SK-N-SH treated with all-trans-retinoic acid at 6 μM for 48 hours (cell line): ENCODE data around the gene EFNA3.

Experiments
- ATAC-seq: fragments of 200-7000 bp; cut with Tn5 transposase; 3 replicates; pipeline ENCODE4 v1.9.1; 2020; ENCODE audit warnings: mild to moderate bottlenecking, moderate library complexity
- BACH2 ChIP-seq: fragments of 250-450 bp; sonication (Bioruptor Pico); IDR thresholded peaks from 2 replicates; pipeline ENCODE4 v1.9.0; 2021; ENCODE audit warnings: mild to moderate bottlenecking, borderline replicate concordance
- CREB5 ChIP-seq: fragments of 250-450 bp; sonication (Bioruptor Pico); IDR thresholded peaks from 2 replicates; pipeline ENCODE4 v1.5.1; 2020; ENCODE audit warnings: low read depth, mild to moderate bottlenecking, moderate library complexity
- CSDC2 ChIP-seq: fragments of 250-450 bp; sonication (Bioruptor Pico); IDR thresholded peaks from 2 replicates; pipeline ENCODE4 v1.5.0; 2020; ENCODE audit warnings: mild to moderate bottlenecking, moderate library complexity
- ESRRG ChIP-seq: fragments of 250-450 bp; sonication (Bioruptor Pico); IDR thresholded peaks from 2 replicates; pipeline ENCODE4 v1.6.1; 2021; ENCODE audit warnings: mild to moderate bottlenecking
- GLIS3 ChIP-seq: fragments of 250-450 bp; sonication (Bioruptor Pico); IDR thresholded peaks from 2 replicates; pipeline ENCODE4 v1.5.0; 2020; ENCODE audit warnings: mild to moderate bottlenecking, moderate library complexity
- OSR1 ChIP-seq: fragments of 250-450 bp; sonication (Bioruptor Pico); IDR thresholded peaks from 2 replicates; pipeline ENCODE4 v1.8.0; 2022; ENCODE audit warnings: moderate library complexity, mild to moderate bottlenecking, inconsistent platforms
- PATZ1 ChIP-seq: fragments of 250-450 bp; sonication (Bioruptor Pico); IDR thresholded peaks from 2 replicates; pipeline ENCODE4 v1.8.0; 2020; ENCODE audit warnings: mild to moderate bottlenecking, moderate library complexity, borderline replicate concordance
- POU6F1 ChIP-seq: fragments of 250-450 bp; sonication (Bioruptor Pico); IDR thresholded peaks from 2 replicates; pipeline ENCODE4 v1.8.0; 2021; ENCODE audit warnings: low read depth, mild to moderate bottlenecking, moderate library complexity, borderline replicate concordance
- PPARA ChIP-seq: fragments of 250-450 bp; sonication (Bioruptor Pico); IDR thresholded peaks from 2 replicates; pipeline ENCODE4 v1.5.0; 2020; ENCODE audit warnings: mild to moderate bottlenecking, borderline replicate concordance
- RARB ChIP-seq: fragments of 250-450 bp; sonication (Bioruptor Pico); IDR thresholded peaks from 2 replicates; pipeline ENCODE4 v1.8.0; 2021; ENCODE audit warnings: mild to moderate bottlenecking, moderate library complexity
- SNAI2 ChIP-seq: fragments of 250-450 bp; sonication (Bioruptor Pico); IDR thresholded peaks from 2 replicates; pipeline ENCODE4 v1.5.0; 2020; ENCODE audit warnings: mild to moderate bottlenecking, moderate library complexity
- TCF4 ChIP-seq: fragments of 250-450 bp; sonication (Bioruptor Pico); IDR thresholded peaks from 2 replicates; pipeline ENCODE4 v1.8.0; 2021; ENCODE audit warnings: mild to moderate bottlenecking, moderate library complexity, borderline replicate concordance
- TOX ChIP-seq: fragments of 250-450 bp; sonication (Bioruptor Pico); IDR thresholded peaks from 2 replicates; pipeline ENCODE4 v1.8.0; 2021; ENCODE audit warnings: mild to moderate bottlenecking, moderate library complexity, borderline replicate concordance
- ZC3H10 ChIP-seq: fragments of 250-450 bp; sonication (Bioruptor Pico); IDR thresholded peaks from 2 replicates; pipeline ENCODE4 v1.5.1; 2021; ENCODE audit warnings: mild to moderate bottlenecking, moderate library complexity
- ZFP3 ChIP-seq: fragments of 250-450 bp; sonication (Bioruptor Pico); IDR thresholded peaks from 2 replicates; pipeline ENCODE4 v1.5.0; 2020; ENCODE audit warnings: mild to moderate bottlenecking, moderate library complexity
- ZNF565 ChIP-seq: fragments of 450-650 bp; formaldehyde crosslinking; conservative IDR thresholded peaks from 2 replicates; pipeline ENCODE4 v1.5.0; 2020; ENCODE audit warnings: low read depth, mild to moderate bottlenecking, moderate library complexity
- ZNF70 ChIP-seq: fragments of 450-650 bp; formaldehyde crosslinking; IDR thresholded peaks from 2 replicates; pipeline ENCODE4 v1.5.0; 2020; ENCODE audit warnings: mild to moderate bottlenecking, moderate library complexity
- ZNF8 ChIP-seq: fragments of 450-650 bp; formaldehyde crosslinking; IDR thresholded peaks from 2 replicates; pipeline ENCODE4 v1.5.0; 2020; ENCODE audit warnings: mild to moderate bottlenecking, moderate library complexity

EFNA3 gene

GRCh38 chr1:155127967-155128754 is 49.5 kb downstream of the EFNA3 start:
- no peak for TF ChIP-seq RARB (CRISPR knock-in tag)
- TF ChIP-seq ZNF70 = peak; percentile 98

GRCh38 chr1:155128755-155129473 is 50.3 kb downstream of the EFNA3 start:
- TF ChIP-seq ESRRG (no peak), ZC3H10 (CRISPR knock-in tag) (no peak), PPARA (CRISPR knock-in tag) (no peak), SNAI2 (CRISPR knock-in tag) (no peak), PATZ1 (CRISPR knock-in tag) (no peak), ZNF565 (CRISPR knock-in tag) (no peak)
- ATAC-seq = peak; percentile 21

More at GRCh38 chr1:155127967-155128754, 49.5 kb downstream of the EFNA3 start:
- ATAC-seq = peak; percentile 45

- TF ChIP-seq ZFP3 (CRISPR knock-in tag) (no peak), GLIS3 (CRISPR knock-in tag) (no peak), PPARA (CRISPR knock-in tag) (no peak), CSDC2 (CRISPR knock-in tag) (no peak), CREB5 (no peak), TCF4 (CRISPR knock-in tag) (no peak), OSR1 (CRISPR knock-in tag) (no peak), ZNF8 (no peak), TOX (no peak), ZNF70 (no peak), ZNF565 (CRISPR knock-in tag) (no peak), RARB (CRISPR knock-in tag) (no peak), BACH2 (CRISPR knock-in tag) (no peak), ESRRG (no peak)
- ATAC-seq = no peak
Measured at GRCh38 chr1:155130272-155131006, 51.8 kb downstream of the EFNA3 start.

- TF ChIP-seq POU6F1 (CRISPR knock-in tag) = no peak
- no peak for ATAC-seq
Measured at GRCh38 chr1:155131285-155131684, 52.6 kb downstream of the EFNA3 start.

GRCh38 chr1:155131856-155132255 is 53.2 kb downstream of the EFNA3 start:
- TF ChIP-seq POU6F1 (CRISPR knock-in tag) = no peak
- no peak for TF ChIP-seq SNAI2 (CRISPR knock-in tag)
- no peak for ATAC-seq
